IMR-90 (cell line): ENCODE data around the gene REV3L.

Experiments used
- NFE2L2 ChIP-seq: fragments of 150-350 bp; IDR thresholded peaks from 2 replicates; pipeline ENCODE4 v1.6.1; 2016; ENCODE audit warnings: low read depth, mild to moderate bottlenecking, low read length
- POLR2A ChIP-seq: IDR thresholded peaks from 2 replicates; pipeline ENCODE4 v1.6.1; 2012; ENCODE audit warnings: mild to moderate bottlenecking, low read depth, low read length
- RAD21 ChIP-seq: IDR thresholded peaks from 2 replicates; pipeline ENCODE4 v1.6.1; 2012; ENCODE audit warnings: low read length, improper control_type of control experiment
- TF ChIP-seq, protein P1 (sequence below): conservative IDR thresholded peaks from 2 replicates; pipeline ENCODE4 v1.5.1; 2012; ENCODE audit warnings: mild to moderate bottlenecking, low read depth, low read length, improper control_type of control experiment
- TF ChIP-seq, protein P2 (sequence below): fragments of 150-350 bp; IDR thresholded peaks from 2 replicates; pipeline ENCODE4 v1.6.1; 2017; ENCODE audit warnings: mild to moderate bottlenecking, antibody characterized with exemption, low read length, low read depth

DNA sequence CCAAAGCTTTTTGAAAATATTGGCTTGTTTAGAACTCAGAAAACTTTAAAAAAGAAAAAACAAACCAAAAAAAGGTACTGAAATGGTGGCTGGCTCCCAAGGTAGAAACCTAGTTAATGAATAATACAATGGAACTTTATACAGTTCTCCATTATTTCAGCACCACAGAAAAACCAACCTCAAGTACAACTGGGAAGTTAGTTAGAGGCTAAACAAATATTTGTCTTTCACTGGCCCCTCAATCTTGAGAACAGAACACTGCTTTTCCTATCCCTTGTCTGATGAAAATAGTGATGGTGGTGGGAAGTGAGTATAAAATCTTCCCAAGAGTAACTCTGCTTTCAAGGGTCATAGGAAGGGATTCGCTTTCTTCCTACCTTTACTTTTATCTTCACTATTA lies 126.5 kb downstream of the REV3L start:
- TF ChIP-seq POLR2A, result no peak
- TF ChIP-seq, protein P1, sequence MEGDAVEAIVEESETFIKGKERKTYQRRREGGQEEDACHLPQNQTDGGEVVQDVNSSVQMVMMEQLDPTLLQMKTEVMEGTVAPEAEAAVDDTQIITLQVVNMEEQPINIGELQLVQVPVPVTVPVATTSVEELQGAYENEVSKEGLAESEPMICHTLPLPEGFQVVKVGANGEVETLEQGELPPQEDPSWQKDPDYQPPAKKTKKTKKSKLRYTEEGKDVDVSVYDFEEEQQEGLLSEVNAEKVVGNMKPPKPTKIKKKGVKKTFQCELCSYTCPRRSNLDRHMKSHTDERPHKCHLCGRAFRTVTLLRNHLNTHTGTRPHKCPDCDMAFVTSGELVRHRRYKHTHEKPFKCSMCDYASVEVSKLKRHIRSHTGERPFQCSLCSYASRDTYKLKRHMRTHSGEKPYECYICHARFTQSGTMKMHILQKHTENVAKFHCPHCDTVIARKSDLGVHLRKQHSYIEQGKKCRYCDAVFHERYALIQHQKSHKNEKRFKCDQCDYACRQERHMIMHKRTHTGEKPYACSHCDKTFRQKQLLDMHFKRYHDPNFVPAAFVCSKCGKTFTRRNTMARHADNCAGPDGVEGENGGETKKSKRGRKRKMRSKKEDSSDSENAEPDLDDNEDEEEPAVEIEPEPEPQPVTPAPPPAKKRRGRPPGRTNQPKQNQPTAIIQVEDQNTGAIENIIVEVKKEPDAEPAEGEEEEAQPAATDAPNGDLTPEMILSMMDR, result no peak
- TF ChIP-seq, protein P2, sequence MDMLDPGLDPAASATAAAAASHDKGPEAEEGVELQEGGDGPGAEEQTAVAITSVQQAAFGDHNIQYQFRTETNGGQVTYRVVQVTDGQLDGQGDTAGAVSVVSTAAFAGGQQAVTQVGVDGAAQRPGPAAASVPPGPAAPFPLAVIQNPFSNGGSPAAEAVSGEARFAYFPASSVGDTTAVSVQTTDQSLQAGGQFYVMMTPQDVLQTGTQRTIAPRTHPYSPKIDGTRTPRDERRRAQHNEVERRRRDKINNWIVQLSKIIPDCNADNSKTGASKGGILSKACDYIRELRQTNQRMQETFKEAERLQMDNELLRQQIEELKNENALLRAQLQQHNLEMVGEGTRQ, result no peak
- TF ChIP-seq NFE2L2, result no peak
- no peak for TF ChIP-seq RAD21
